OCI-LY7 (cell line): ENCODE data around the gene NR5A1. TPM values are rescaled to one million over a fixed set of nuclear protein-coding genes. Genes with fewer than 3 reads are reported as not detected.

Source experiments
- BruUV-seq: library from RNA; stranded (reverse); fragments of 400-500 nt; replicated peaks from 2 replicates; lab custom pipeline; 2021; lab: Mats Ljungman, UMichigan
- CTCF ChIA-PET: fragments of 300-600 bp; sonication (Branson Sonifier 250); formaldehyde crosslinking; loops from one replicate; lab custom pipeline; 2022; ENCODE audit warnings: antibody characterized with exemption; ENCODE audit not compliant: unreplicated experiment; lab: Charles Lee
- POLR2A ChIA-PET: fragments of 300-600 bp; sonication (Branson Sonifier 250); formaldehyde crosslinking; loops from one replicate; lab custom pipeline; 2022; ENCODE audit warnings: antibody characterized with exemption; lab: Charles Lee
- DNase-seq: peaks from one replicate; pipeline ENCODE4 v3.0.0-alpha.2; 2015; ENCODE audit warnings: low spot score
- H2AFZ ChIP-seq: fragments of 200-600 bp; sonication (generic), shearing (Covaris generic); 2 replicates; pipeline ENCODE4 v1.6.1; 2014; ENCODE audit warnings: mild to moderate bottlenecking, antibody characterized with exemption, low read length, moderate library complexity
- H3K27ac ChIP-seq: fragments of 200-600 bp; sonication (generic); 2 replicates; pipeline ENCODE4 v1.5.1; 2014; ENCODE audit warnings: mixed run types, low read depth, mild to moderate bottlenecking, moderate library complexity, low read length, inconsistent platforms; ENCODE audit not compliant: poor library complexity, severe bottlenecking
- H3K36me3 ChIP-seq: fragments of 200-600 bp; sonication (generic); 2 replicates; pipeline ENCODE4 v1.6.1; 2014; ENCODE audit warnings: mild to moderate bottlenecking, antibody characterized with exemption, low read length, moderate library complexity, mixed read lengths; ENCODE audit not compliant: insufficient read depth
- H3K4me1 ChIP-seq: fragments of 200-600 bp; sonication (generic); 2 replicates; pipeline ENCODE4 v1.5.1; 2014; ENCODE audit warnings: mild to moderate bottlenecking, low read length; ENCODE audit not compliant: insufficient read depth, poor library complexity, severe bottlenecking
- H3K4me2 ChIP-seq: fragments of 200-600 bp; sonication (generic); 2 replicates; pipeline ENCODE4 v1.6.1; 2014; ENCODE audit warnings: mild to moderate bottlenecking, low read length
- H3K4me3 ChIP-seq: fragments of 200-600 bp; sonication (generic); 2 replicates; pipeline ENCODE4 v1.5.1; 2014; ENCODE audit warnings: mild to moderate bottlenecking, low read depth, low read length; ENCODE audit not compliant: poor library complexity, severe bottlenecking
- H3K79me2 ChIP-seq: fragments of 200-600 bp; sonication (generic); 2 replicates; pipeline ENCODE4 v1.6.1; 2016; ENCODE audit warnings: low read depth, mild to moderate bottlenecking, low read length, moderate library complexity, mixed read lengths; ENCODE audit not compliant: insufficient read depth
- H3K9me2 ChIP-seq: fragments of 200-600 bp; sonication (generic); 2 replicates; pipeline ENCODE4 v1.6.1; 2016; ENCODE audit warnings: mild to moderate bottlenecking, low read length, mixed read lengths; ENCODE audit not compliant: insufficient read depth
- H3K9me3 ChIP-seq: fragments of 200-600 bp; sonication (generic); 2 replicates; pipeline ENCODE4 v1.6.1; 2014; ENCODE audit warnings: mild to moderate bottlenecking, mixed run types, low read length, mixed read lengths
- H4K20me1 ChIP-seq: fragments of 200-600 bp; sonication (generic); 2 replicates; pipeline ENCODE4 v1.6.1; 2014; ENCODE audit warnings: mild to moderate bottlenecking, antibody characterized with exemption, low read length, moderate library complexity, mixed read lengths; ENCODE audit not compliant: insufficient read depth
- CTCF ChIP-seq: fragments of 200-600 bp; sonication (generic); conservative IDR thresholded peaks from 2 replicates; pipeline ENCODE4 v1.5.1; 2014; ENCODE audit warnings: mild to moderate bottlenecking, antibody characterized with exemption, low read length, moderate library complexity, mixed read lengths
- EZH2phosphoT487 ChIP-seq: fragments of 200-600 bp; sonication (generic); IDR thresholded peaks from 2 replicates; pipeline ENCODE4 v1.6.1; 2018; ENCODE audit warnings: low read depth, borderline replicate concordance, mild to moderate bottlenecking, mixed run types, antibody characterized with exemption, low read length, moderate library complexity, mixed read lengths
- intact Hi-C: fragments of 100-400 bp; cut with micrococcal nuclease; formaldehyde crosslinking; loops from one replicate; pipeline ENCODE4 v1.10.0; 2022; ENCODE audit not compliant: unreplicated experiment
- total RNA-seq, 2 experiments: library from RNA; depleted of rRNA in 1 of 2; stranded (reverse); fragments of >200 nt in 1 of 2; shearing (Covaris generic) in 1 of 2; gene quantifications; 2 replicates each; pipeline ENCODE4 v1.2.3, GENCODE V29; 2014 to 2022

Gene NR5A1
- total RNA-seq, 2 experiments from 2014 or later = not detected

- TF ChIP-seq EZH2phosphoT487 = no peak
- no peak for TF ChIP-seq CTCF
- no TSS peak for BruUV-seq
- Histone ChIP-seq H3K27ac (no peak overlapping the region), H2AFZ (no peak overlapping the region), H3K79me2 (no peaks in the 10 kb centered on the region), H3K4me2 (no peak overlapping the region), H4K20me1 (no peaks in the 10 kb centered on the region), H3K4me3 (no peak overlapping the region), H3K4me1 (no peaks in the 10 kb centered on the region), H3K36me3 (no peaks in the 10 kb centered on the region), H3K9me2 (no peaks in the 10 kb centered on the region), H3K9me3 (no peaks in the 10 kb centered on the region)
- no peak for DNase-seq
- intact Hi-C loops = no loop called here
- ChIA-PET POLR2A (no interaction called here), CTCF (no interaction called here)
Measured at GRCh38 chr9:124488641-124489210, 18.5 kb downstream of the NR5A1 start.

DNA sequence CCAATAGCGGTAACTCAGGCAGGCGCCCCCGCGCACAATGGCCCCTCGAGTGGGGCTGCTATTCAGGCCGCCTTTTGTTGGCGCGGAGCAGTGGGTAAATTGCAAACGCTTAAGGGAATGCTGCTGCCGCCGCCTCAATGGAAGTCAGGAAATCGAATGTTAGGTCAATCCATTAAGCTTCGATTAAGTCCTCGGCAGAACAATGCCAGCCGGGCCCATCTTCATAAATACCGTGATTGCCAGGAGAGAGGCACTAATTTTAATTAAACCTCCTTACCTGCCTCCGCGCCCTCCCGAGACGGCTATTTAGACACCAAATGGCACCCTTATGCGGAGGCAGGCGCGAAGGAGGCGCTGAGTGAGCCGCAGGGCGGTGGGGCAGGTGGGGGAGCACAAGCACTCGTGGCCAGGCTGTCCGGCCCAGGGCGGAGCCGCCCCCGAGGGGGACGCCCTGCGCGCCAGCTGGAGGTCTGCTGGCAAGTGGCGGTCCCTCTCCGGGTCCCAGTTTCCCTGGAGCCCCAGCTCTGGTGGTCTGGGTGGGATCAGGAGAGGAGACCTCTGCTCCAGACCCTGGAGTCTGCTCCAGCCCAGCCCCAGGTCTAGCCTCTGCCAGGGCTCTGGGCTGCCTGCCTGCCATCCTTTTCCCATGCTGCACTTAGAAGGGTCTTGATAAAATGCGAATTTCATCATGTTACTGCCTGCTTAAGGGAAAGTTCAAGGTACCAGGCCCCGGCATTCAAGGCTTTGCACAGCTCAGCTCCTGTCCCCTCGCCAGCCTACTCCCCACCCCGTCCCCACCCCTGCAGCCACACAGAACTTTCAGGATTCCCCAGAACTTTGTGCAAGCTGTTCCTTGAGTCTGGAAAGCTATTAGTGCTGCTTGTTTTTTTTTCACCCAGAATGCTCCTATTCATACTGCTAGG, 19.7 kb downstream of the NR5A1 start:
- no peak overlapping the region for H3K27ac ChIP-seq
- H3K4me3 ChIP-seq = no peak overlapping the region
- H3K9me2 ChIP-seq = no peaks in the 10 kb centered on the region
- intact Hi-C loops = no loop called here
- DNase-seq = no peak
- no peaks in the 10 kb centered on the region for H3K9me3 ChIP-seq
- no peak overlapping the region for H3K4me2 ChIP-seq
- H2AFZ ChIP-seq = no peak overlapping the region
- no TSS peak for BruUV-seq
- CTCF ChIA-PET = no interaction called here
- TF ChIP-seq EZH2phosphoT487 = no peak
- TF ChIP-seq CTCF = no peak
- H3K4me1 ChIP-seq = no peaks in the 10 kb centered on the region
- POLR2A ChIA-PET = no interaction called here
- no peaks in the 10 kb centered on the region for H4K20me1 ChIP-seq
- no peaks in the 10 kb centered on the region for H3K36me3 ChIP-seq
- no peaks in the 10 kb centered on the region for H3K79me2 ChIP-seq
